GM19438 (cell line): ENCODE results near the gene ARHGAP15.

Experiments used
- ATAC-seq: cut with Tn5 transposase; IDR thresholded peaks from one replicate; pipeline ENCODE4 v1.9.1; 2021; ENCODE audit warnings: low read depth; ENCODE audit not compliant: unreplicated experiment

ARHGAP15 gene

DNA sequence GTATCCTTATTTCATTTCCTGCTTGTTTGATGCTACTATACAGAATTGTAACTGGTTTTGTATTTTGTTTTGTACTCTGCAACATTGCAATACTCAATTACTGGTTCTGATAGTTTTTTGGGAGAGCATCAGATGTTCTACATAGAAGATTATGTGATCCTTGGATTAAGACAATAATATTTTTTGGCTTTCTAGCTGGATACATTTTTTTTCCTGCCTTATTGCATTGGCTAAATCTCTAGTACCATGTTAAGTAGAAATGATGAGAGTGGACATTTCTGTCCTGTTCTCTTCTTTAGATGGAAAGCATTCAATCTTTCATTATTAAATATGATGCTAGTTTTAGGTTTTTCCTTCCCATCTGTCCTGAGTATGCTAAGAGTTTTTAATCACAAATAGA is 523.5 kb downstream of the ARHGAP15 start:
- ATAC-seq, result no peak

DNA sequence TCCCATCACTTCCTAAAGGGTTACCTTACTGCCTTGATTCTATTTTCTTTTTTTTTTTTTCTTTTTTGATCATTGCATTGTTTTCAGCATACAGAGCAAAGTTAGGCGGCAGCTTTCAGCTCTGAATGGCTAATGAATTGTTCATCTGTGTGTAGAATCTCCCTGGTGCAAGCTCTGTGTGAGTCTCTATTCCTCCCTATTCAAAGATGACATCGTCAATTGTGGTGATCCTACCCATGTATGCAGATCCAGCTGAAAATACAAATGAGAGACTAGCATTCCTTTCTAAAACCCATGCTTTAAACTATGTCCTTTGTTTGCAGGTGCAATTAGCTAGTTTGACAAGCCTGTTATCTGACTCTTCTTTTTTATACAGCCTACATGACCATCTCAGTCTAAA is 539.0 kb downstream of the ARHGAP15 start:
- ATAC-seq, result no peak

DNA sequence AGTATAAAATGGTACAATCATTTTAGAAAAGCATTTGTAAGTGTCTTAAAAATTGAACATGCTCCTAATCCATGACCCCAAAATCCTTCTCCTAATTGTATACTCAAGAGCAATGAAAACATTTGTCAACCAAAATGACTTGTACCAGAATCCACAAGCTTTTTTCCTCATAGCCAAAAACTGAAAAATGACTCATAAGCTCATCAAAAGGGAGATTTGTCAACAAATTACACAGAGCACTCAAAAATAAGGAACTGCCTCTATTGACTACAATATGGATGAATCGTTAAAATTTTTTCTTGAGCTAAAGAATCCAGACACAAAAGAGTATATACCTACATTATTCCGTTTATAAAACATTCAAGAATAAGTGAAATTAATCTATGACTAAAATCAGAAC is 544.8 kb downstream of the ARHGAP15 start:
- ATAC-seq, result no peak

DNA sequence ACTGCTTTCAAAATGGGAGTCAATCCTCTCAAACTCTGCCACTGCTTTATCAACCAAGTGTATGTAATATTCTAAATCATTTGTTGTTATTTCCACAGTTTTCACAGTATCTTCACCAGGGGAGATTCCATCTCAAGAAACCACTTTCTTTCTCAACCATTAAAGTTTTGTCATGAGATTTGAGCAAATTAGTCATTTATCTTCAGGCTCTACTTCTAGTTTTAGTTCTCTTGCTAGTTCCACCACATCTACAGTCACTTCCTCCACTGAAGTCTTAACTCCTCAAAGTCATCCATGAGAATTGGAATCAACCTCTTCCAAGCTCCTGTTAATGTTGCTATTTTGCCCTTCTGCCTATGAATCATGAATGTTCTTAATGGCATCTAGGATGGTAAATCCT is 545.8 kb downstream of the ARHGAP15 start:
- no peak for ATAC-seq

DNA sequence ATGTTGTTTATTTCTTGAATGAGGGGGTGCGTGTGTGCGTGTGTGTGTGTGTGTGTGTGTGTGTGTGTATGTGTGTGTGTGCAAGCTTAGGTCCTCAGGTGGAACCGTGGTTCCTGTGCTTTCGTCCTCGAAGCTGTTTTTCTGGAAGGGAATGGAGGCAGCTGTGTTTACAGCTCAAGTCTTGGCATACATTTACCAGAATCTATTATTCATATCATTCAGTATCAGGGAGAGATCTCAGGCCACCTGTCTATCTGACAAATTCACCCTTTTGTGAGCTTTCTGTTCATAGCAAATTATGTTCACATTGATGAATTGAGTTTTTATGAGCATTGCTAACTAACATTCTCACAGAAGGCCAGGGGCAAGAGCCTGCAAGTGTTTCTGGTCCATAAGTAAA is 550.4 kb downstream of the ARHGAP15 start:
- ATAC-seq, result no peak

DNA sequence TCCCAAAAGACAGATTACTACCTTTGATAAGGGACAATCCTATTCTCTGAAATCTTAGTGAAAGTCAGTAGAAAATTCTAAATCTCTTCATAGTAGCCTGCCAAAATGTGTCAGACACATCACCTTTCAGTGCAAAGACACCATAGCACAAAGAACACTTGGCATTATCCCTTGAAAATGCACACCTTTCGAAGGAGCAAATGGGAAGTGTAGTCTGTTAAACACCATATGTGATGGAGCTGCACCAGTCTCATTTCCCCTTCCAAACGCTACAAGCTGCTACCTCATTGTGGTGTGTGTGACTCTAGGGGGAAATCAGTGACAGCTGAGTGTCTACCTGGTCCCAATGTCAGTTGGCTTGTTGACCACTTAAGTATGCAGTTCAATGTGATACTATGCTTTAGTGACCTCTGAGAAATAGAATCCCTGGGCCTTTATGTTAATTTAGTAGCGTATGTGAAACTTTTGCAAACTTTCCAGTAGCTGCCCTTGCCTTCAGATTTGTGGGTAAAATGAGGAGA is 551.7 kb downstream of the ARHGAP15 start:
- ATAC-seq, result no peak

DNA sequence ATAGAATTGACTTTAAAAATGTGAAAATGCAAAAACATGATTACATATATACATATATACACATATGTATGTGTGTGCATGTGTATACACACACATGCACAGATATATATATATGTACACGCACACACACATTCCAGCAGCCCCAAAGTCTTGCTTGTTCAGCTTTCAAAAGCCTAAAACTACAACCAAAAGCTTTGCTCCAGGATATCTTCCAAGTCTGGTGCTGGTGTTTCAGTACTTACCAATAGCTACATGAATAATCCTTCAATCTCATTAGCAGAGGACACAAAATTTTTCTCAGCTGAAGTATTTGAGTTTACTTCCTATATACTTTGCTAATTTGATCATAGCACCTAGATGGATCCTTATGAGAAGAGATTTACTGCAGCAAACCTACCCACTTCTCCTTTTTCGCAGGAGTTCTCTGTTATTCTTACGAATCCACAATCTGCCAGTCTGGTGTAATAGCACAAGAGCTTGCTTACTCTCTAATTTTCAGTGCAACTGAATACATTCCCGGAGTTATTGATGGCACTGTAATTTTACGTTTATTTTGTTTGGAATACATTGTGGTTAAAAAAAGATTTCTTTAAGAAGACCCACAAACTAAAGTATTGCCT is 553.3 kb downstream of the ARHGAP15 start:
- ATAC-seq, result no peak

DNA sequence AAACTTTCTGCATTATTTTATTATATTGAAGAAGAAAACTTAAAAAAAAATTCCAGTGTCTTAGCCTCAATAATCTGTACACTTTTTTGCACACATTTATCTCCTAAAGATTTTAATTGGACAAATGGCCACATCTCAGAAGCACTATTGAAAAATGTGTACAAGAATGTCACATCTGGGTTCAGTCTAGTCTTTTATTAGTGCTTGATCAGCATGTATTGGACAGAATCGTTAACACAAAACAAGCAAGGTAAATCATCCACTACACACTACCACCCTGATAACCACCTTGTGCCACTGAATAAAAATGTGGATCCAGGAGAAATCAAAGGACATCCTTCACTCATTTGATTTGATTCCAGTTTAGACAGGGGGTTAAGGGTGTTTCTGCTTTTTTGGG is 554.8 kb downstream of the ARHGAP15 start:
- no peak for ATAC-seq

DNA sequence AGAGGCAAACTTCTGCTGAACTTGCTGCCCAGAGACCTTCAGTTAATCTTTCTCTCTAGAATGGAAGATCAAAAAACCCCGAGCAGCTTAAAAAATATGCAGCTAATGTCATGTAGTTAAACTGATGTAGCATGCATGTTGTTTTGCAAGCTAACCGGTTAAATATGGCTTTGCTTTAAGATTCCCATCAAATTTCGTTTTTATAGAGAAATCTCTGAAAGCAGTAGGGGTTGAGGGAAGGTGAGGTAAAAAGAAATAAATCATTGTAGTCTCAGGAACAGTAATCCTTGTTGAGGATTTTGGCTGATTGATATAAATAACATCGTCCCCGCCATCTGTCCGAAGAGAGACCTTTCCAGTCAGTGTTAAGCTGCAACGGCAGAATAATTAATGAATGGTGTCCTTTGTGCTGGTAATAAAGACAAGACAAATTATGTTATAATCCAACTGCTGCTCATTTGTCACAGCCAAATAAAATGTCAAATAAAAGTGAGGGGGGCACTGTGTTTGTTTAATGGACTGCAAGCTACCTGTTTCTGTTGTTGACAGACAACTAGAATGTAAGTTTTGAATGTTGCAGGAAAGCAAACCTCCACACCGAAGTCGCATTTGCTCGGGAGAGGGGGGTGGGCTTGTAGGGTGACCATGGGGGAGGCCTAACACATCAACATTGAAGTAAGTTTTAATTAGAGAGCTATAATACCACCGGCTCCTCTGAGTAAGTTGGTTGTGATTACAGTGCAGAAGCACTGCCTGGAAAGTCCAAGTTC is 555.5 kb downstream of the ARHGAP15 start:
- ATAC-seq, result no peak

DNA sequence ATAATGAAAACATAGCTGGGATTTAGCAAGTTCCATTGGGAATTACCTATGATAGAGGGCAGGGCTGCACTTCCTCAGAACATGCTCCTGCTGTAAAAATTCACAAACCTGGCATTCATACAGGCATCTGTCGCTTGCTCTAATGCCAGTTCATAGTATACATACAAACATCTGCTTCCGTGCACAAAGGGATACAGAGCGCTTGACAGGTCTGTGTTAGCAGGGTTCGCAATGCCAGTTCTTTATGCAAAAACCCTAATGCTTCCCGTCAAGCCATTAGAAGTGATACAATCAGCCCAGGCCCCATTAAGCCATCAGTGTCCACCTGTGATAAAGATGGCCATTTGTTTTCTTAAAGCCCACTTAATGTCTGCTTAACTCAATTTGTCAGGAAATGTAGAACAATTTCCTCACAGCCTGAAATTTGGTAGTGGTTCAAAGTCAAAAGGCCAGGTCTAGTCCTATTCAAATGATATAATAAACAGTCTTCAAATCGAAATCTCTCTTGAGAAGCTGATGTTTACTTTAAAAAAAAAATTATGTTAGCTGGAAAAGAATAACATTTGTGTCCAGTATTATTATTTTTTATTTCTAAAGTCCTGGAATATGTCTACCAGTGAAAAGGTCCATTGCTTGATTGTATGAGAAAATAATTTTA is 556.3 kb downstream of the ARHGAP15 start:
- no peak for ATAC-seq

DNA sequence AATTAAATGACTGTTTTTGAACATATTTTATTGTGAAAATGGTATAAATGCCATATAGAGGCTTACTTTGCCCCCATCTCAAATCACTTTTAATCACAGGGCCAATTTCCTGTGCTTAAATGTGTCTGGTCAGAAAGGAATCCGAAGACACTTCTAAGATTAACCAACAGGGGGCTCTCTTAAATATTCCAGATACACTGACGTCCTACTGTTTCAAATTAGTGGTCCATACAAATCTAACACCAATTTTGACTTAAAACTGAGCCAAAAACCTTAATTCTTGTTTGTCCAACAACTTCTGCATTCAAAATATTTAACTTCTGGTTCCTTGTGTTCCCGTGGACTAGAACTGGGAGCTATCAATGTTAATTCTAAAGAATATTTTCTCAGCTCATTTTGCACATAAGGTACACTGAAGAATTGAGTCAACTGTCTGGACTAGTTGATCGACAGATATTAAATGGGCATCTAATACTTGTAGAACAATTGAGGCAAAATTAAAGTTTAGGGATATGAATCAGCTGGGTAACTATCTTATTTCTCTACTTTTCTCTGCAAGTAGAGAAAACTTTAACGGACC is 557.5 kb downstream of the ARHGAP15 start:
- peak; percentile 69 for ATAC-seq

DNA sequence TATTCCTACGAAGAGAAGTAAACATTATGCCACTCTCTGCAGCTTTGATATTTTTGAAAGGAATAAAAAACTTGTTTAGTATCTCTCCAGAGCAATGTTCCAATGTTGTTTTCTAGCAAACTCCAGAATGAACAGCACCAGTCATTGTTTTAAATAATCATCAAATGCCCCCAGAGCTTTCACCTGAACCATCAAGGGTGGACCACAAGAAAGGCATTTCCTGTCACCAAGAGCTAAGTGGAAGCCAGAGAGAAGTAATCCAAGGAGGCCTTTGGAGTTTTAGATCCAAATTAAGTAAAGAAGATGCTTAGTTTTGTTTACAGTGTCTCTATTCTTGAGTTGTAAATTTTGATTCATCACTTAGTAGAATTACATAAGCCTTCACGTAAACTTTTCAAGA is 559.0 kb downstream of the ARHGAP15 start:
- no peak for ATAC-seq

DNA sequence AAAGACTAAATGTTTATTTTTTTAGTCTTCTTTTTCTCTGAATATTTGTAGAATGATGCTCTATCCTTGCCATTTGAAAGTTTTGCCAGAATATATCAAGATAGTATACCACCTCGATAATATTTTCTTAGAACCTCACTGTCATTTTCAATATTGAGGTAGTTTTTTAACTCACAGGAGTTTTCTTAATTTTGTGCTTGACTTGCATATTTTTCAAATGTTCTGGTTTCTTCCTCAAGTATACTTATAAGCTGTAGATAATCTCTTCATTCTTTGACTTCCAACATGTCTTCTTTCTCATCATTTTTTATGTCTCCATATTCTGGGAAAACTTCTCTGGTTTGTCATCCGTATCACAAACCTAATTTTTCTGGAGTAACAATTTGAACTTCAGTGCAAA is 559.6 kb downstream of the ARHGAP15 start:
- no peak for ATAC-seq

DNA sequence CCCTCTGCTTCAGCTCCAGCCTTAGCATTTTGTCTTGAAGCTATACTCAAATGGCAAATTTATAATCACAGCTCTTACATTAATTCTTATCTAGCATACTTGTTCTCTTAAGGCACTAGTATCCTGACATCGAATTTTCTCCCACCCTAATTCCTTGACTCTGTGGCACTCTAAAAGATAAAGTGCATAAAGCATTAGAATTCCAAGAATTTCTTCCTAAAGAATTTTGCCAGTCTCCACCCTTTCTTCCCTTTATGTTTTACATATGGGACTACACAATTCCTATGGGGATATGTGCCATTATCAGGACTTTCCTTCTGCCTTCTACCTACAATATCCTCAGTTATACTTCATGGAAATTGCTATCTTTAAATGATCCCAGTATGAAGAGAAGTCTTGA is 560.3 kb downstream of the ARHGAP15 start:
- no peak for ATAC-seq

DNA sequence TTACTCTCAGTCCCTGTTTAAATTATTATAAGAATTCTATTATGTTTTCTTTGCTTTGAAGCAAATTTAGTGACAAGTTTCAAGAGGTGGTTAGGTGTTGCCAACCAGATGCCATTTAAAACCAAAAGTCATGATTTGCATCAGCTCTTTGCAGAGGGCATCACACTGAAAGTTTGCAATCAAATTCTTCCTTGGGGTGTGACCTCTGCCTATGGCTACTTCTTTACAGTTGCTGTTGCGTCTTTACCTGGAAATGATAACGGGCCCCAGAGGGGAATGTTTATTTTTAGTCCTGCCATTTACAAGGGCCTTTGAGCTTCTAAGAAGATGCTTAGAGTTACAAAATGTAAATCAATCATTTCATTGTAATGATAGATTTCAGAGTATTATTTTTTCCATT is 561.0 kb downstream of the ARHGAP15 start:
- ATAC-seq, result no peak

DNA sequence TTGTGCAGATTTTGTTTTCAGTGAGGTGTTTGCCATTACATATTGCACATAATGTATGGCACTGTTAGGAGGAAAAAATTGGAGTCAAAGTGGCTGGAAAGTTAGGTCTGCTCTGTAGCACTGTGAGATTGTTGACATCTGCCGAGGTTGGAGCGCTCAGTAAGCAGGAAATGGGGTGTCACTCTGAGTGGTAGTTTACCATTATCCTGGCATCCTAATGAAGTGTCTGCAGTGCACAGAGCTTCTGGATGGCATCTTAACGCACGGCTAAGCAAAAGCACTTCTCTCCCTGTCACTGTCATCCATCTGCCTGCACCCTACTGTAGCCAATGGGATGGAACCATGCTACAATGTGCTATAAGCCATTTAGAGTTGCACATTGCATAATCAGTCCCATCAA is 561.9 kb downstream of the ARHGAP15 start:
- no peak for ATAC-seq

DNA sequence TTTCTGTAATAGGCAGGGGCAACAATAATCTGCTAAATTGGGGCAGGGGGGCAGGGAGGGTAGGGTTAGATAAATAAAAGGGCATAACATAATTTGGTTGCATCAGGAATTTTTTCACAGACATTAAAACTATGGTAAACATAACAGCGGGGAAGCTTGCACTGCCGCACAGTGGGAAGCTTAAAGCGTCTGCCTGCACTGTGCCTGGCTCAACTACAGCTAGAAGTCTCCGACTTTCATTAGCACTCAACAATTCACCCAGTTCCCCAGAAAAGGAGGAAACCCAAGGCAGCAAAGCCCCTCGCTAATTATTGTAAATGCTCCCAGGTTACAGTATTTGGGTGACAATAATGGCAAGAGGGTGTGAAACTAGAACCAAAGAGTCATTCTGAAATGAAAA is 562.9 kb downstream of the ARHGAP15 start:
- no peak for ATAC-seq

DNA sequence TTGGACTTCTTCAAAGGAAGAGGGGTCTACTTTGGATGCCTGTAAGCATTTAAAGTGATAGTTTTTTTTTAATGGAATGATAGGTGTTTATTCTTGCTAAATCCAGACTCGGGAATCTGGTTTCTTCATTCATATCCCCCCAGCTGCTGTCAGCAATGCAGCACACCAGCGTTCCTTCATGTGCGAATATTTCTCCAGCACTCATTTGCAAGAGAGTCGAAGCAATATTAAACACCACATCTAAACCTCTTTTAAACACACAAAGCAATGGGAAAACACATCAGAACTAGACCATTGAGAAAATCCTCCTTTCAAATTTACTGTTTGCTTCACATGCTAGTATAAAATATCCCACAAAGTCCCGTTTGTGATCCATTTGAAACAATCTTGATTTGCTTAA is 563.7 kb downstream of the ARHGAP15 start:
- no peak for ATAC-seq

DNA sequence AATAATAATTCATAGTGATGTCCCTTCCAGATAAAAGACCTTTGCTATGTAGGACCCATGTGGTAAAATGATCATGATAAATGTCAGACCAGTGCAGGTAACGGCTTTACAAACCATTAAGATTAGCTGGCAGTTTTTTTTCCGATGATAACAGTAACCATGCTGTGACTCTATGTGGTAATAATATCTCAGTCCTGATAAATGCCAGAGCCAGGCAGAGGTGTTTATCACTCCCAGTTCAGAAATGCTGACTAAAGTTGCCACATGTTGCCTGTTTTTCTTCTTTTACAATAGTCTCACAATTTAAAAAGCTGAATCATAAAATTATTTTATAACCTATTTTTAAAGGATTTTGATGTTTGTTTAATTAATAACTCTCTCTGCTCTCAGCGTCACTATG is 565.1 kb downstream of the ARHGAP15 start:
- ATAC-seq, result no peak

DNA sequence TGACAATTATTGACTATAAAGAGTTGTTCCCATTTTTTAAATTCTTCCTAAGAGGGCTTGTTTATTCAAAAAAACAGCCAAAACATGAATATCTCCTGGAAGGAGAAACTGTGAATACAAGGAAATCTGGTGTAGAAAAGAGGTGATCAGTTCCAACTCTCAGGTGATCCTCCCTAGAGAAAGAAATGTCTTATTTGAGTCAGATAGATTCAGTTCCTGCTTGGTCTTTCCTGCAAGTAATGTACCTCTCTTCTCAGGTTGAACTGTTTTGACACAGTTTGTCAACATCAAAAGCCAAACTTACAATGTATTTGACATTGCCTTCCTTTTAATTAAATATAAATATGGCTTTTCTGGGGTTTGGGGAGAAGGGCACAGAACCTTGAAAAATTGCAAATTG is 567.4 kb downstream of the ARHGAP15 start:
- peak; percentile 67 for ATAC-seq

DNA sequence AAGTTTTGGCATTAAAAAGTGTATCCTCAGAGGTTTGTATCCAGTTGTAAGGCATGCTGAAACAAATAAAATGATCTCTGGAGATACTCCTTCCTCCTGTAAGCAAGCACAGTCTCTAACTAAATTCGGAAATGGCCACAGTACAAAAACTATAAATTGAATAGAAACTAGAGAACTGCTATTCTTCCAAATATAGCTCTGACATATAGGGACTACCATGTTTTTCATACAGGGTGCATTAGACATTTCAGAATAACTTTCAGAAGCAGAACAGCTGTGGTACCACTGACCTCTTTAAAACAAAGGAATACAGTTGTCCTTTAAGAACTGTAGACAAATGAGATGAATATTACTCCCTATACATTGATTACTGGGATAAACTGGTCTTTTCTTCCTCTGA is 568.5 kb downstream of the ARHGAP15 start:
- ATAC-seq, result no peak
